Activated CD8-positive, alpha-beta memory T cell treated with anti-CD3 and anti-CD28 coated beads, Interleukin-2, amount 50 U/mL, for 4 hours (primary cell): ENCODE data around the gene ZEB2.

Experiments
- DNase-seq: peaks from one replicate; pipeline ENCODE4 v3.0.0-alpha.2; 2020

ZEB2 gene

DNA sequence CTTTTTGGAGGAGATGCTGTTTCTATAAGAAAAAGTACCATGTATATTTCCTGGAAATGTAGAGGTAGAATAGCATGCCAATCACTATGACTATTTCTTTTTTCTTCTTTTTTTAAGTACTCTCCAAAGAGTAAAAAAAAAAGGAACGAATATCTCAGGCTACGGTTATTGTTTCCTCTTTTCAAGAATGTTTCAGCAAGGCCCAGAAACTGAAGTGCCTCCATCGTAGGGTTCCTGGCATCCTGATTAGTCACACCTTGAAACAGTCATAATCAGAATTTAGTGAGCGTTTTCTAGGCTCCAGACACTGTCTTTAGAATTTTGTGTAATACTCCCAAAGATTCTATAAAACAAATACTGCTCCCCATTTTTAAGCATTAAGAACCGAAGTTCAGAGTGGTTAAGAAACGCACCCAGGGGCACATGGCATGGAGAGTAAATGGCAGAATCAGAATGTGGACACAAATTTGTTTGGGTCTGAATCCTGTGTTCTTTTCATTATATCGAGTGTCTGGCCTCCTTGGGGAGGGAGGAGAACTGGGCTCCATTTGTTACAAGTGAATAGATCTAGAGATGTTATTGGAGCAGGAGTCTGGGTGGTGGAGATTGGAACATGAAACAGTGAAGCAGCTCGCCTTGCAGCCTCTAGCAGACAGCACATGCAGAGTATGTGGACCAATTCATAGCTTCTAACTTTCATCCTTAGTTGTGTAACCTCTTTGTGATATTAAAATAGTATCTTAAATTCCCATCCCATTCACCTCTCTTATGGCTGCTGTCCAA, 26.7 kb downstream of the ZEB2 start:
- no peak for DNase-seq

DNA sequence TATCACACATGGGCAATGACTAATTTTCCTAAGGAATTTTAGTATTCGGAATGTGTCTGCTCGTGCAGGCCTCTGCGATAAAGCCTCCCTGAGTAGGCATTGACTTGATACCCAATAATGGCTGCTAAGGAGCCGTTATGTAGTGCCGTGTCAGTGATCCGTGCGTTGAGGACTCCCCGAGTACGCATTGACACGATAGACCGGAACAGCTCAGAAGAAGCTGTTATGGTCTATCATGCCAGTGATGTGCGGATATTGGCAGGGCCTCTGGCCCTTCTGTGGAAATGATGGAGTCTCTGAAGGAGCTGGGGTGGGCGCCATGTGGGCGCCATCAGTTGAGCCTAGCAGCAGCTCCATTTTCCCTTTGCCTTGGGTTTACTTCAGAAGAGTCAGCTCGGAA, 29.1 kb downstream of the ZEB2 start:
- no peak for DNase-seq

DNA sequence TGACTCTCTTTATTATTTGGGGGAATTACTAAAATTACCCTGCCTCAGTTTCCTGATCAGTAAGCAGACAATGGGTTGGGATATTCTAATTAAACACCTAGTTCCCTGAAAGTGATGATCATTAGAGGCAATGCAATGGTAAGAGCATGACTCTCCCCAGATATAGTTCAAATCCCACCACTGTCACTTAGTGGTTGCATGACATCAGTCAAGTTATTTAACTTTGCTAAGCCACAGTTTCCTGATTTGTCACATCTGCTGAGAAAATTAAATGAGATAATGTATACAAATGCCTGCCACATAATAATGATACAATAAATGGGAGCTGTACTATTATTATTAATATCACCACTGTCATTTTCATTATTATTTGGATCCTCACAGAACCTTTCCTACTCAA, 29.9 kb downstream of the ZEB2 start:
- no peak for DNase-seq

DNA sequence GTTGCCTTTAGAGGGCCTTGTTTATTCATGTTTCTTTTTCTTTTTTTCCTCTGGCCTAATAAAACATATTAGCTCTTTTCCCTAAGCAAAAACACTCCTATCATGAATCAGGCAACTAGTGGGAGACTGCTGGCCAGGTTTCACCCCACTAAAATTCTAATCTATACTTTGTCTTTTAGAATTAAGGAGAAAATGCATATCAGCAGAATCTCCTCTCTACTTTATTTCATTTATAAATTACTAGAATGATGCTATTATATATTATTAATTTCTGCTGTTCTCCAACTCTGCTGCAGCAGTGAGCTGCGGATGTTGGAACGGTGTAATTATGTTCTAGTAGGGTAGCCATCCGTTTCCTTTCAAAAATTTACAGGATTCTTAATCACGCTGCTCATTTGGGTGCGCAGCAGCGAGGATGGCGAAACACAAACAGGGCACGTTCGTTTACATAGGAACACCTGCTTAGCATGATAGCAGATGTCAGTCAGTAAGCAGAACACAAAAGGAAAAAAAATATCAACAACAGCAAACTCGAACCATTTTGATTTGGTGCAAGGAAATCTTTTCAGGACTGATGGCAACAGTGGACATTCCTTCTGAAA, 30.5 kb downstream of the ZEB2 start:
- no peak for DNase-seq

DNA sequence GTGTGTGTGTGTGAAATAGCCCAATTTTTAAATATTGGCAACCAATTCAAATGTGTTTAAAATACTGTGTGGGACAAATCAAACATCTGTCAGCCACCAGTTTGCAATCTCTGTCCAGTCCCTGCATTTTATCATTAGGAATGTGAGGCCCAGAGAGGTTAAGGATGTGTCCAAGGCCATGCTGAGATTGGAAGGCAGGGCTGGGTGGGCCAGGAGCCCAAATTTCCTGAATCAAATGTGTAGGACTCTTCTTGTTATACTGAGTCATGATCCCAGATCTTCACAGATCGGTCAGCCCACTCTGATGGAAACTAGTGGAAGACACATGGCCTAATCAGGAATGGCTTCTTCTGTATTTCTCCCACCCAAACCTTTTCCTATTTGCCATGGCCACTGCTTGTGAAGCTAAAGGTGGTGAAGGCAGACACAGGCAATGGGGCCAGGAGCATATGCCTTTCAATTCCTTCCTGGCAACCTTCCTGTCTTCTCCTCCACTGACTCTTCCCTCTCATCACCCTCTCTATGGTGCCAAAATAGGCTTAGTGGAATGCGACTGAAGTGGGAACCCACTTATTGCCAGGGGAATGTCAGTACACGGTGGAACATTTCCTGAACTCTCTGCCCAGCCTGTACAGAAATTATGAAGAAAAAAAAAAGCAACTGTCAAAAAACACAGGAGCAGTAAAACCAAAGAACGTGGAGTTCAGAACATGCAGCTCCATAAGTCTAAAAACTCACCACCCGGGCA, 35.5 kb downstream of the ZEB2 start:
- DNase-seq = no peak

DNA sequence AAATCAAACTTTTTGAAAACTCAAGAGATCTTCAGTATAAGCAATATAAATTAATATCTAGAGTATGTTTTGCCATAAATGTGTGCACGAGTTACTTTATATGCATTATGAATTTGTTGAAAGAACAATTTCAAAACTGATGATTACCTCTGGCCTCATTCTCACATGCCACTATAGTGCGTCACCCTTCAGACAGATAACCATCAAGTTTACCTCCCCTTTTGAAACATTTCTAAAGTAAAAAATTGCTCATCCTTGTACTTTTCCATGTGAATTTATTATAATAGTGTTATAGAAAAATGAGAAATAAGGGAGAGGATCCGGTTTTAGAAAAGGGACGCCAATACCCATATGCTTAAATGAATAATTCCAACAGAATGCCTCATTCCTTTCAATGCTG, 38.3 kb downstream of the ZEB2 start:
- DNase-seq = no peak

DNA sequence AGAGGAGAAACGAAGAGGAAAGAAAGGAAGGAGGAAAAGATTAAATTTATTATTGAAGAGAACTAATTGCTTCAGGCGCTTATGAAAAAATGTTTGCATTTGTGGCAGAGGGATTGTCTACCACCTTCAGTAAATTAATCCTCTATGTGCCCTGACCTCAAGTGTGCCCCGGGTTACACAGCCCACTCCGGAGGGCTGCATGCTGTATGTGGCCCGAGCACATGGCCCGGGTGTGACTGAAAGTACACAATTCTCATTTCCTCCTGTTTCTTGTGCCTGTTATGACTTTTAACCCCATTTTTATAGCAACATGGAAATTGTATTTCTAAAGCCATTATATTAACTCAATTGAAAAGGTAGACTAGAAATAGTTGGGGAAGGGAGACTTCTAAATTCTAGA, 38.8 kb downstream of the ZEB2 start:
- DNase-seq = no peak

DNA sequence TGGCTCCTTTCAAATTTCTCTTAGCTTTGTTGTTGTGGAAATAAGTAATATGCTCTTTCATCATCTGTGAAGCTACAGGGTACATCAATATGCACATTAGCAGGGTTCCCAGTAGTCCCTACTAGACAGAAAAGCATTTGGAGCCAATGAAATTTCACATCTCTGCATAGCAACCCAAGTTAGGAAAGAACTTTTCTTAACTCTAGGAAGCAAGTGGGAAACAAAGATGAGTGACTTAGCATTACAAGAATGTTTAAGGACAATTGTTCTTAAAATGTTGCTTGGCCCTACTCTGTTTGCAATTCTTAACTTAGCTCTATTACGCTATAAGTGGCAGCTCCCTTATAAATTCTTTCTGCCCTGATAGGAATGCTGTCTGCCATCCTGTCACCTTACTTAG, 39.6 kb downstream of the ZEB2 start:
- DNase-seq = no peak

DNA sequence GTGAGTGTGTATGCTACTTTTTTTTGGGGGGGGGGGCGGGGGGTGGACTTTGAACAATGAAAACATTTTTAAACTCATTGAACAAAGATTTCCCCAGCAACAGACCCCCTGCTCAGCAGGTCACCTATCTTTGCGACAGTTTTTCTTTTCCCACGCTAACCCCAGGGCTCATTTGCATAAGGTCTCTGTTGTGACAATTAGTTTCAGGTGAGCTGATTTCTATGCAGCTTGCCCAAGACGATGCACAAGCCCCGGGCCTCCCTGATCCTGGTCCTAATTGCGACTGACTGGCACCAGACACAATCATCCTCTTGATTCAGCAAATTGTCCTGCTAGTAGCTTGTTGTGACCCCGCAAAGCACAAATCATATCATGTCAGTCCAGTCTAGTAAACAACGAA, 40.3 kb downstream of the ZEB2 start:
- no peak for DNase-seq

DNA sequence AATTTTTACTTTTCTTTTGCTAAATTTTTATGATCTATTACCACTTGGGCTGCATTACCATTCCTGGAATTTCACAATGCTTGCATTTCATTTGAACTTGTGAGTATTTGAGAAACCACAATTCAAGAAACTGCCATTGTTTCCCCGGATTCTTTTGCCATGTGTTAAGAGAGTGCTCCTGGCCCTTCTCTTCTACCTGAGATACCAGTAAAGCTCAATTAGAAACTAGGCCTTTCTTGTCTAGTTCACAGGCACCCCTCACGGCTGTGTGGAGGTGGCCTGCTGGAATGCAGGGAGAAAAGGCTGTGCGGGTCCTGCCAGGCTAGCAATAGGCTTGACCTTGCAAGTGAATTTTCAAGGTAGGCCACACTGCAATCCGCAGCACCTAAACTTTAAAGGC, 40.8 kb downstream of the ZEB2 start:
- DNase-seq = no peak

DNA sequence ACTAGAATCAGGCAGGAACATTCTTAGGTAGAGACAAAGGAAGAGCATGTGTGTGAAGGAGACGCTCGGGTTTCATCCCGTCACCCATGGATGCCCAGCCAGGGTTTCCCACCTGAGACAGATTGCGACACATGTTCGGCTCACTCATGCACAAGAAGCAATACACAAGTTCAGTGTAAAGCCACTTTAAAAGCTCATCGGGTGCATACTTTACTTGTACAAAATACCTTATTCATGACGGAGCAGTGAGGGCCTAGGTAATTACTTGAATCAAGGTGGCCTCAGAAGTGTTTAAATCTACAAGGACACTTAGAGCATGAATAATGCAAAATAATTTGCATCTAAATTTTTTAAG, 42.0 kb downstream of the ZEB2 start:
- DNase-seq = no peak

DNA sequence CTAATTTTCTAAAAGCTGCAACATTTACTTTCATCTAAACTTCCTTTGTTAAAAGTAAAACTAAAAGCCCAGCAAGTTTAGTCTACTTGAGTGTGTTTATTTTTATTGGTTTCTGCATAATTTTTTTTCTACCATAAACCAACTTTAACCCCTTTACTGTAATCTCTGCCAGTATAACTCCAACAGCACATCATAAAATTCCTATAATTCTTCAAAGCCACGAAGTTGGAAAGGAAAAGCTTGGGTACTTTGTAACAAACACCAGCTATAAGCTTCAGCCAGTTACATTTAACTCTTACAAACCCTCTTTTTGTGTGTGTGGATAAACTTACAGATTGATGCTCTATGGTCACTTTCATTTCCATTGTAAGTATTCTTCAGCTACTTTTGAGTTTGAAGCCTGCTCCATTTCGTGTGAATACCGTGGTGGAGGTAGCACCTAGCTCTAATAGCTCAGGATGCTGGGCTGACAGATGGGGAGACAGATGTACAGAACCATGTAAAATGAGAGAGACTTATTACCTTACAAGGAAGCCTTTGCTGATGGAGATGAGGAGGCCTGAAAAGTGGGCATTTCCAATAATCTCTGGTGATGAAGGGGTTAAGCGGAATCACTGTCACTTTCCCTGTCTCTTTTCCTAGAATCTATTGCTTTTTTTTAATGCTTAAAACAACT, 42.5 kb downstream of the ZEB2 start:
- no peak for DNase-seq

DNA sequence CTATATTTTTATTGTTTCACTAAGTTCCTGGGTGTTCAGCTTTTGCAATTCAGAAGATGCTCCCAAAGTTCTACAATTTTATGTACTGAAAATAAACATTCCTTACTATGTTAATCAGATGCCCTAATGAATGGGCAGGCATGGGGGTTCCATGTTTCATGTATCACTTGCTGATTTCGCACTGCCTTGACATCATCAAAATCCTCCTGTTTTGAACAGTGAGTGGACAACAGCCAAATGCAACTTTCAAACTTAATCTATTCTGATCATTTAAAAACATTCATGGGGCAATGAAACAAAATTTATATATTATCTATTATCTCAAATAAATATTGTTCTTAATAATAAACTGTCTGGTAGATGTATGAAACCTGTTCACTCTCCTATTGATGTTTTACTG, 43.2 kb downstream of the ZEB2 start:
- DNase-seq = no peak

DNA sequence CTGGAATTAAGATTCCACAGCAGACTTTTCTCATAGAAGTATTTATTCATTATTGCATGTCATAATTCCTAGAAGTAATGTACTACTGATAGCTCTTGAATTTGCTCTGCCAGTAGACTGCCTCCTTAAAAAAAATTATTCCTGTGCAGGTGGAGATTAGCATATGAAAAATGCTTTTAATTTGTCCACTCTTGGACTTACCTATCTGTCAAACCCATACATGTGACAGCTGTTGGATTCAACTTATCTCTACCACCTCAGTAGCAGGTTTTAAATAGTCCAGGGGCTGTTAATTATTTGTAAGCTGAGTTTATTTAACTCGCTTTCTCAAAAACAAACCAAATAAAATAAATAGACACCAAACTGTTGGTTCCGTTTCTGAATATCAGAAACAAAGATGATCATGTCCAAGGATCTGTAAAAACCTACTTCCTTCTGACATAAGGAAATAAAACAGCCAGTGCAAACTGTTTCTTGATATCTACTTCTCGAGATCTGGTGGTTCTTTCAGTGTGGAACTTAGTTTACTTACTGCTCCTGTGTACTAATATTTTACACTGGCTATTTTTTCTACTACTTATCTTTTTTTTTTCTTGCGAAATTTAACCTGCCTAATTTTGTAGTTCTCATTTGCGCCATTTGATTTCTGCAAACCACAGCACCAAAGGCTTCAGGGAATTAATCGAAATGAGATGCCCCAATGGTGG, 44.2 kb downstream of the ZEB2 start:
- no peak for DNase-seq

DNA sequence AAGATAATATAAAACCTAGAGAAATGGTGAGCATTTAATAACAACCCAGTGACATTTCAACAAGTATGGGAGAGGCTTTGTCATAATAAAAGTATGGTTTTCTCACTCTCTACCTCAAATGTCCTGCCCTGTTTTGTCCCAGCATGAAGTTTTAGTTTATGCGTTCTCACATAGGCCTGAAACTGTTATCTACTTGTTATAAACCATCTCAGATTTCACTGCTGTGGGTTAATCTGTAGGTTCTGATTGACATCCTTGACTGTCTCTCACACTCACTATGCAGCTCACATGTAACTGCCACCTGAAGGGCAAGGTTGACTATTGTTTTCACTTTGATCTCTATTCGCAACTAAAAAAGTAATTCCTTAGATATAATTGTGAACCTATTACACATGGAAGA, 44.9 kb downstream of the ZEB2 start:
- DNase-seq = no peak

DNA sequence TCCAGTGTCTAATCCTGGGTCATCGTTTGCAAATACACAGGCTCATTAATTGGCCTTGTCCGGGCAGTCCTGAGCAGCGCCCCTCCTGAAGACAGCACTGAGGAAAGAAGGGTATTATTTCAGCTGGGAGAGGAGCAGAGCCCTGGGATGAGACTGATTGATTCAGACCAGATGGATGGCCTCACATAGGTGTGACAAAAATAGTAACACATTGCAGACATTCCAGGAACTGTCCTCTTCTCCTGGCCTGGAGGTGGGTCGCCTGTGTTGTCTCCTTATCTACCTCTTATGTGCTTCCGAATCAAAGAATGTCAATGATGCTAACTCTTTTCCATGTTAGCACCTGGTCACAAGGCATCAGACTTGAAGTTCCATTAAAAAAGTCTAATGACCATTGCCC, 45.9 kb downstream of the ZEB2 start:
- no peak for DNase-seq

DNA sequence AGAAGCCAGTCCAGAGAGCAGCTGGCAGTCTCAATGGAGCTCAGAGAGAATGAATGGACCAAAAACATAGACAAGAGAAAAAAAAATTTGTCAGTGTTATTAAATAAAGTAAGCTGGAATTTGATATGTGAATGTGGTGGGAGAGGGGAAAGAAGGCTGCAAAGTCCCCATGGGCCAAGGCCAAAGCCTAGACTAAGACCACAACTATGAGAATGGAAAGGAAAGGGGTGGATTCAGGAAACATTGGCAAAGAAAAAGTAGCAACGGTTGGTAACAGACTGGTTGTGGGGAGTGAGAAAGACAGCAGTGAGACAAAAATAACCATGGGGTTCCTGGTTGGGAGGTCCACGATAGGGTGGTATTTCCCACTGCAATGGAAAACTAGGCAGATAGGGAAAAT, 47.0 kb downstream of the ZEB2 start:
- DNase-seq = no peak

DNA sequence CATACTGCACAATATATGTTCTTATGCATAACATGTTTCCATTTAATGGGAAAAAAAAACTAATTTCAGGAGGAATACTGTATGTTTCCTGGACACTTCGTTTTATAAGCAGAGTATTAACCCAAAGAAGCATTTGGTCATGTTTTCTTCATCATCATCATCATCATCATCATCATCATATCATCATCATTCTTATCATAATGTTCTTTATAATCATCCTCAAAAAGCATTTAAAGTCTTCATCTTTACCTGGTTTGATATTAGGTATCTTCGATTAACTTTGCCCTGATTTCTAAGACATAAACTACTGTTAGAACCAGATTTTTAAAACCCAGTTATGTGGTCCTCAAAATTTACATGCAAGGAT, 47.9 kb downstream of the ZEB2 start:
- DNase-seq = no peak

DNA sequence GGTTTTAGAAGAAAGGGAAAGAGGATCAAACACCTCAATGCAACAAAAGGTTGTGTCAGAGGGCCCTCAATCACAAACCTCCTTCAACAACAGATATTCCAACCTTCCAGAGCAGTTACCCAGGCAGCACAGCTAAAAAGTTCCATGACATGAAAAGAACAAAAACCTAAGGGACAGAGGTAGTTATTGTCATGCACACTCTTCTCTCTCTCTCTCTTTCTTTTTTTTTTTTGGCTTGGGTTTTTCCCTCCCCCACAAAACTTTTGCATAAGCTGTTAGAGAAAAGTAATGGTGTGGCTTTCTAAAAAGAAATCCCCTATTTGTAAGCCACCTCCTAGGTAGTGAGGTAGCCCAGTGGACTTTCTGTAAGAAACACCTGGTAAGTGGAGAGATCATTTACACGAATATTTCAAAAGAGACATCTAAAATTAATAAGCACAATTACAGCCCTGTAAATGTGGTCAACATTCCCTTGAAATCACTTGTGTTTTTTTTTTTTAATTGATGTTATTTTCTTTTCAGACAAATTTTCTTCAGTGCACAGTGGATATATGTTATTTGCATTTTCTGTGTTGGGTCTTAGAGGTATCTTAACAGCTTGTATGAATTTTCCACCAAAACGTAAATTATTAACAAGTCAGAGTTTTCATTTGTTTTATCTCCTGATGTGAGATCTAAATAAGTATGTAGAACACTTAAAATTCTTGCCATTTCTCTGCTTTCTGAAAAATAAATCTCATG, 48.4 kb downstream of the ZEB2 start:
- no peak for DNase-seq

DNA sequence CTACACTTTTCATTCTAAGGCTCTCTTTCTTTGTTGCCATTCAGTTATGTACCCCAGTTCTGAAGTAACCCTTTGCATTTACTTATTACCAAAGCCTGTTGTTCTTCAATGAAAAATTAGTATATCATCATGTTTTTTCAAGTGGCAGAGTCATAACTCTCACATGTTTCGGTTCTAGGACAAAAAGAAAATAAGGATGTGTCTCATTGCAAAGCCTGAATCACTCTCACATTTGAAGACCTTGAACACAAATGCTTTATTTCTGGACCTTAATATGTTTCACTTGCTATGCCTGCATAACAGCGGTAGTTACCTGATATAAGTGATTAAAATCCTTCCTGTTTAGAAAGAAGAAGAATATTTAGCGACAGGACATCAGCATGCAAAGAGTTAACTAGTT, 49.1 kb downstream of the ZEB2 start:
- DNase-seq = no peak

DNA sequence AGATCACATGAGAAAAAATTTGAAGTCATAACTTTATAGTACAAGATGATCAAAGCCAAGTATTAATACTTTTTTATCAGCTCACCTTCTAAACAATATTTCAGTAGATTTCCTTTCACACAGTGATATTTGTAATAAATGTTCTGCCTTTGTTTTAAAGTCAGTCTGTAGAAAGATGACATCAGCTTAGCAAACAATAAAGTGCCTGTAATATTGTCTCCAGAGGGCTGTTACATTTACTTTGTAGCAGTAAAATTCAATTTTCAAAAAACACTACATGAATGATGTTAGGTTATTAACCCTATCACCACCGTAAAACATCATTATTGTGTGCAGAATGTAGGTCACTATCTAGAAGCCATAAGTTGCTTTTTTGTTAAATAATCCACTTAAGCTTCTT, 49.6 kb downstream of the ZEB2 start:
- no peak for DNase-seq

DNA sequence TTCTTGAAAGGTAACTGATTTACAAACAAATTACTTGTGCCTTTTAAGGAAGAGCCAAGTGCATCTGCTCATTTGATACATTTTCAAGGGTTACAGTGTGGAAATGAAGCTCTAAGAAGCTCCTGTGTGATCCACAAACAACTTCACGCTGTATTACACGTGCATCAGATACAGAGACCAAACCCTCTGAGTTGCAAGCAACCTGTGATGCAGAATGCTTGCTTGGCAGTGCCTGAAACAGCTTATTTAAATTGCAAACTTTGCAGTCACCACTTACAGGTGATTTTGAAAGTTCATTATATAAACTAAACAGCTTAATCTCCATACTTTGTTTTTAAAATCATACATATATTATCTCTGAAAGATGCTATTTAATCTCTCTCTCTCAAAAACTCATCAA, 50.1 kb downstream of the ZEB2 start:
- DNase-seq = no peak
